ENCODE data around the gene KLF3.

Gene KLF3

DNA sequence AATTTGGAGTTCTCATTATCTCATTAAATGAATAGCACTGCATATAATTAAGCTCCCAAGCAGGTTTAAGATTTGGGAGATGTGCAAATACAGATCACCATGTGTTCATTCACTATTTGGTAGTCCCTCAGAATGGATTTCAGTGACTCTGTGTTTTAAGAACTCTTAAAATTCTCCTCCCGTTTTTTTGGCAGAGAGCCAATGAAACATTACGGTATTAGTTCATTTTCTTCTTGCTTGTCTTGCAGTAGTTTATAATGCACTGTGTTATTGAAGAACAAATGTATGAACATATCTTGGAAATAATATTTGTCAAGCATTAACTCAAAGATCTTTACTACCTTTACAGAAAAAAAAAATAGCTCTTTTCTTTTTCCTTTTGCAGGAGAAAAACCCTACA, 32.7 kb downstream of the KLF3 start:
- no peak for DNase-seq (ENCODE audit: low read depth)
- TF ChIP-seq, protein P1, sequence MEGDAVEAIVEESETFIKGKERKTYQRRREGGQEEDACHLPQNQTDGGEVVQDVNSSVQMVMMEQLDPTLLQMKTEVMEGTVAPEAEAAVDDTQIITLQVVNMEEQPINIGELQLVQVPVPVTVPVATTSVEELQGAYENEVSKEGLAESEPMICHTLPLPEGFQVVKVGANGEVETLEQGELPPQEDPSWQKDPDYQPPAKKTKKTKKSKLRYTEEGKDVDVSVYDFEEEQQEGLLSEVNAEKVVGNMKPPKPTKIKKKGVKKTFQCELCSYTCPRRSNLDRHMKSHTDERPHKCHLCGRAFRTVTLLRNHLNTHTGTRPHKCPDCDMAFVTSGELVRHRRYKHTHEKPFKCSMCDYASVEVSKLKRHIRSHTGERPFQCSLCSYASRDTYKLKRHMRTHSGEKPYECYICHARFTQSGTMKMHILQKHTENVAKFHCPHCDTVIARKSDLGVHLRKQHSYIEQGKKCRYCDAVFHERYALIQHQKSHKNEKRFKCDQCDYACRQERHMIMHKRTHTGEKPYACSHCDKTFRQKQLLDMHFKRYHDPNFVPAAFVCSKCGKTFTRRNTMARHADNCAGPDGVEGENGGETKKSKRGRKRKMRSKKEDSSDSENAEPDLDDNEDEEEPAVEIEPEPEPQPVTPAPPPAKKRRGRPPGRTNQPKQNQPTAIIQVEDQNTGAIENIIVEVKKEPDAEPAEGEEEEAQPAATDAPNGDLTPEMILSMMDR (conservative IDR thresholded peaks at IDR 0.05; ENCODE audit: low read depth, low read length): no peak
- no peak overlapping the region for H3K4me3 ChIP-seq (ENCODE audit: low read length)

DNA sequence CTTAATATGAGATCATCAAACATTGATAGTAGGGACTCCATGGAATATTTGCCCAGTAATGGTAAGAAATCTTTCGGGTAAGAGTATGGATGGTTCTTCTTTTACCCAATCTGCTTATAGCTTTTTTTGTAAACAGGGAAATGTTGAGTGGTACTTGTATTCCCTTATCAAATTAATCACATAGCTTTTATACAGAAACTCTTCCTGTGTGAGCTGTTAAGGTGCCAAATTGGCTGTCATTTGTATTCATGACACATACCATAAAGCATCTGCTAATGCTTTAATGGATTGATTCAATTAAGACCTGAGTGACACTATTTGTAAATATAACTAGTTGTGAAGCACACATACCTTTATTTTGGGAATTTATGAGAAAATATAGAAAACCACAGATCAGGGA, 34.2 kb downstream of the KLF3 start:
- TF ChIP-seq, protein P1 (conservative IDR thresholded peaks at IDR 0.05; ENCODE audit: low read depth, low read length): no peak
- DNase-seq (ENCODE audit: low read depth): no peak
- H3K4me3 ChIP-seq (ENCODE audit: low read length): no peak overlapping the region

DNA sequence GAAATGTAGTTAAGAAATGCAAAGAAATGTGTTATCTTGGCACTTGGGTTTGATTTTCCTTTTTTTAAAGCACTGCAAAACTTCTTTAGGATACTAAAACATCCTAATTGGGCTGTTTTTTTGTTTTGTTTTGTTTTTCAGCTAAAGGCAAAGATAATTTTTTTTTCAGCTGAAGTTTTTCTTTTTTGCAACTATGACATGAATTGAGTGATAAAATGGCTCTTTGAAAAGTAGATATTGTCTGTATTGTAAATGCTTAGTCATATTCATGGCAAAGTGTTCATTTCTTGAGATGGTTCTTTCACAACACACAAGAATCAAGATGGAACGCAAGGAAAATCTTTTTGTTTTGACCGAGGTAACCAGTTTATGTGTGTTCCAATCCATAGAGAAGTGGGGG, 35.1 kb downstream of the KLF3 start:
- TF ChIP-seq, protein P1 (conservative IDR thresholded peaks at IDR 0.05; ENCODE audit: low read depth, low read length): no peak
- no peak overlapping the region for H3K4me3 ChIP-seq (ENCODE audit: low read length)
- no peak for DNase-seq (ENCODE audit: low read depth)

DNA sequence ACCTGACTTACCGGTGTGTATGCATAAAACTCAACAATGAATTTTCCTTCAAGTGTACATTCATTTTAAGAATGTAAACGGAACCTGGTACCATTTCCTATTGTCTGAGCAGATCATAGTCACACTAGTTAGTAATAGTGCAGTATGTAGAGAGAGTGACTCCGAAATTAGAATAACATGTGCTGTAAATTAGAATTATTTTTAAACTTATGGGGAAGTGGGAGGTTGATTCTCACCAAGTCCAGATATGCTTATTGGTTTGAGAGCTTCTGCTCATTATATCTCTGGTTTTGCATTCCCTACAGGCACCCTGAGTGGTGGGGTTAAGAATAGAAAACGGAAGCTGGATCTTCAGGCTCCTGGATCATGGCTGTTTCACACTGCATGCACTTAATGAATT, 39.6 kb downstream of the KLF3 start:
- DNase-seq (ENCODE audit: low read depth): no peak
- no peak overlapping the region for H3K4me3 ChIP-seq (ENCODE audit: low read length)
- TF ChIP-seq, protein P1 (conservative IDR thresholded peaks at IDR 0.05; ENCODE audit: low read depth, low read length): no peak

DNA sequence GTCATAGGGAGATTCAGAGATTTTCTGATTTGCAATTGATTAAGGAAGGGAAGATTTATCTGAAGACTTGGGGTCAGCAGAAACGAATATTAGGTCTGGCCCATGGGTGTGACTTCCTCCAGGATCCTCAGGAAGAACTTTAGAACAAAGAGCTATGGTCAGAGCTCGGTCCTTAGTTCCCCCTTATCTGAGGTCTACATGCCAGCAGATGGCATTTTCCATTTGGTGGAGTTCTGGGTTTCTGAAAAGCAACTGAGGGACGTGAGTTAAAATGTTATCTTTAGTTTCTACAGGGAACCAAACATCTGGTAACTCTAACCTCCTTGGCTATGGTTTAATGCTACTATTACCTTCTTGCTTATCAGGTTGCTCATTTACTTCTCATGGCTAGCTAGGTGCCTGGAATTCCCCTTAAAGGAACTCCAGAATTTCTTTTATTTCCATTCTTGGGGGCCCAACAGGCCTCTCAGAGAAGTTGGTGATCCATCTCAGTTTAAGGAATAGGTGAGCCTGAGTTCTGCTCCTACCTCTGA, 40.7 kb downstream of the KLF3 start:
- TF ChIP-seq, protein P1 (conservative IDR thresholded peaks at IDR 0.05; ENCODE audit: low read depth, low read length): no peak

DNA sequence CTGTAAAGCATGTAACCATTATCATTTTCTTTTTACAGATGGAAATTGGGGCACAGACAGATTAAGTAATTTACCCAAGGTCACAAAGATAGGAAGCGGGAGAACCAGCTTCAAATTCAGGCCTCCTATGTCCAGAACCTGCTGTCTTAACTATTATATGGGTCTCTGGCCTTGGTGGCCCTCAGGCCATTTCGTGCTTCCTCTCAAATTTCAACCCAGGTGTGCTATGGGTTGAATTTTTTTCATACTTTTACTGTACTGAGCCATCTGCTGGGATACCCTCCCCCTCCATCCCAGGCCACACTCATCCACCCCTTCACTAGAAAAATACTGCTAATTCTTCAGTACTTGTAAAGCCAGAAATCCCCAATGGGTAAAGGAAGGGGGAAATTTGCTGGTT, 42.3 kb downstream of the KLF3 start:
- DNase-seq (ENCODE audit: low read depth): no peak
- H3K4me3 ChIP-seq (ENCODE audit: low read length): no peak overlapping the region
- TF ChIP-seq, protein P1 (conservative IDR thresholded peaks at IDR 0.05; ENCODE audit: low read depth, low read length): no peak

More for the DNA sequence above, 40.7 kb downstream of the KLF3 start:
- no peak overlapping the region for H3K4me3 ChIP-seq (ENCODE audit: low read length)
- DNase-seq (ENCODE audit: low read depth): no peak

DNA sequence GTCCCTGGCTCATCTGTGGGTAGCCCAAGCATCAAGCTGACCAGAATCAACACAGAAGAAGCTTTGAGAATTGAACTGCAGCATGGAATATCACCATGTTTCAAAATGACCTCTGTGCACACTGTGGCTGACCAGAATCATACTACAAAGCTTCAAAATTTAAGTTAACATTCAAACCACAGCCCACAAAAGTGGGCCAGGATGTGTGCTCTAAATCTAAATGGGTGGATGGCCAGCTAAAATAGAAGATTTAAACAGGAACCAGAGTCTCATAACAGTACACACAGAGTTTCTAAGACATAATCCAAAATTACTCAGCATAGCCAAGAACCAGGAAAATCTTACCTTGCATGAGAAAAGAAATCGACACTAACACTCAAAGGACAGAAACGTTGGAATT, 46.1 kb downstream of the KLF3 start:
- TF ChIP-seq, protein P1 (conservative IDR thresholded peaks at IDR 0.05; ENCODE audit: low read depth, low read length): no peak
- DNase-seq (ENCODE audit: low read depth): no peak
- H3K4me3 ChIP-seq (ENCODE audit: low read length): no peak overlapping the region

Measured in retinal pigment epithelial cell (primary cell).